ENCODE results near the gene VAMP8.

DNA sequence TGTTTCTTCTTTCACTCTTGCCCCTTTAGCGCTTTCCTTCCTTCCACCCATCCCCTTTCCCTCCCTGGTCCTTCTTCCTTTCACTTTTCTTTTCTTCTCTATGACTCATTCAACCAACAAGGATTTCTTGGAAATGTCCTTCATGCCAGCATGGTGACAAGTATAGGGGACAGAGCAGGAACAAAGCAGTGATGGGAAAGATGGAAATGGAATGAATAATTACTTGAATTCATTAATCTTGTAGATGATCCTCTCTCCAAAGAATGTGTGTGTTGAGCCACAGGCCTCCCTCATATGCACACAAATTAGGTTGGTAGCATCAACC lies 8.4 kb downstream of the VAMP8 start:
- TF ChIP-seq CTCF (IDR thresholded peaks at IDR 0.05) (no peak), POLR2A (IDR thresholded peaks at IDR 0.05) (no peak)

All from heart left ventricle (tissue), 13 donors.